WERI-Rb-1 (cell line): ENCODE results near the gene XPO5.
"Not testable (repeated sequence)": the region's sequence is repeated elsewhere in the genome, so short reads cannot be mapped to it uniquely, and the experiment has no call there.

Source experiments
- DNase-seq: peaks from one replicate; pipeline ENCODE4 v3.0.0-alpha.2; 2020
- H3K27ac ChIP-seq: fragments of 250-450 bp; sonication (Bioruptor Pico); 2 replicates; pipeline ENCODE4 v1.5.1; 2020; ENCODE audit warnings: mild to moderate bottlenecking, moderate library complexity
- H3K27me3 ChIP-seq: fragments of 250-450 bp; sonication (Bioruptor Pico); 2 replicates; pipeline ENCODE4 v1.5.1; 2021; ENCODE audit warnings: mild to moderate bottlenecking, low read depth, moderate library complexity; ENCODE audit not compliant: insufficient read depth, severe bottlenecking
- H3K36me3 ChIP-seq: fragments of 250-450 bp; sonication (Bioruptor Pico); 2 replicates; pipeline ENCODE4 v1.5.1; 2020; ENCODE audit warnings: mild to moderate bottlenecking, moderate library complexity
- H3K4me3 ChIP-seq: 2 replicates; pipeline ENCODE4 v1.5.1; 2011; ENCODE audit warnings: low read depth, mild to moderate bottlenecking, control low read depth, low read length
- H3K9me3 ChIP-seq: fragments of 250-450 bp; sonication (Bioruptor Pico); 2 replicates; pipeline ENCODE4 v1.5.1; 2021; ENCODE audit warnings: mild to moderate bottlenecking, moderate library complexity; ENCODE audit not compliant: severe bottlenecking
- TF ChIP-seq, protein P1 (sequence below): IDR thresholded peaks from 2 replicates; pipeline ENCODE4 v1.5.1; 2011; ENCODE audit warnings: low read depth, mild to moderate bottlenecking, control low read depth, inconsistent platforms, low read length

The XPO5 gene

GRCh38 chr6:43600595-43600994 is 24.8 kb upstream of the XPO5 start:
- H3K36me3 ChIP-seq, result peaks cover 89% of the 10 kb centered on the region
- H3K9me3 ChIP-seq, result no peaks in the 10 kb centered on the region
- H3K4me3 ChIP-seq, result no peak overlapping the region
- H3K27ac ChIP-seq, result no peak overlapping the region
- DNase-seq, result no peak
- TF ChIP-seq, protein P1, sequence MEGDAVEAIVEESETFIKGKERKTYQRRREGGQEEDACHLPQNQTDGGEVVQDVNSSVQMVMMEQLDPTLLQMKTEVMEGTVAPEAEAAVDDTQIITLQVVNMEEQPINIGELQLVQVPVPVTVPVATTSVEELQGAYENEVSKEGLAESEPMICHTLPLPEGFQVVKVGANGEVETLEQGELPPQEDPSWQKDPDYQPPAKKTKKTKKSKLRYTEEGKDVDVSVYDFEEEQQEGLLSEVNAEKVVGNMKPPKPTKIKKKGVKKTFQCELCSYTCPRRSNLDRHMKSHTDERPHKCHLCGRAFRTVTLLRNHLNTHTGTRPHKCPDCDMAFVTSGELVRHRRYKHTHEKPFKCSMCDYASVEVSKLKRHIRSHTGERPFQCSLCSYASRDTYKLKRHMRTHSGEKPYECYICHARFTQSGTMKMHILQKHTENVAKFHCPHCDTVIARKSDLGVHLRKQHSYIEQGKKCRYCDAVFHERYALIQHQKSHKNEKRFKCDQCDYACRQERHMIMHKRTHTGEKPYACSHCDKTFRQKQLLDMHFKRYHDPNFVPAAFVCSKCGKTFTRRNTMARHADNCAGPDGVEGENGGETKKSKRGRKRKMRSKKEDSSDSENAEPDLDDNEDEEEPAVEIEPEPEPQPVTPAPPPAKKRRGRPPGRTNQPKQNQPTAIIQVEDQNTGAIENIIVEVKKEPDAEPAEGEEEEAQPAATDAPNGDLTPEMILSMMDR, result no peak
- no peaks in the 10 kb centered on the region for H3K27me3 ChIP-seq

- Histone ChIP-seq H3K36me3 (peaks cover 81% of the 10 kb centered on the region), H3K27me3 (no peaks in the 10 kb centered on the region), H3K27ac (no peak overlapping the region), H3K4me3 (no peak overlapping the region), H3K9me3 (no peaks in the 10 kb centered on the region)
- no peak for DNase-seq
- TF ChIP-seq, protein P1, result no peak
Observed at GRCh38 chr6:43593938-43594337, 18.1 kb upstream of the XPO5 start.

GRCh38 chr6:43589564-43589963 is 13.7 kb upstream of the XPO5 start:
- not testable (repeated sequence) for H3K9me3 ChIP-seq, H3K4me3 ChIP-seq, H3K27me3 ChIP-seq, DNase-seq, H3K27ac ChIP-seq
- H3K36me3 ChIP-seq, result peaks cover 94% of the 10 kb centered on the region

GRCh38 chr6:43588194-43588593 is 12.4 kb upstream of the XPO5 start:
- no peak overlapping the region for H3K4me3 ChIP-seq
- H3K36me3 ChIP-seq, result peaks cover 95% of the 10 kb centered on the region
- no peaks in the 10 kb centered on the region for H3K9me3 ChIP-seq
- no peak for DNase-seq
- TF ChIP-seq, protein P1, result no peak
- no peaks in the 10 kb centered on the region for H3K27me3 ChIP-seq
- no peak overlapping the region for H3K27ac ChIP-seq

DNA sequence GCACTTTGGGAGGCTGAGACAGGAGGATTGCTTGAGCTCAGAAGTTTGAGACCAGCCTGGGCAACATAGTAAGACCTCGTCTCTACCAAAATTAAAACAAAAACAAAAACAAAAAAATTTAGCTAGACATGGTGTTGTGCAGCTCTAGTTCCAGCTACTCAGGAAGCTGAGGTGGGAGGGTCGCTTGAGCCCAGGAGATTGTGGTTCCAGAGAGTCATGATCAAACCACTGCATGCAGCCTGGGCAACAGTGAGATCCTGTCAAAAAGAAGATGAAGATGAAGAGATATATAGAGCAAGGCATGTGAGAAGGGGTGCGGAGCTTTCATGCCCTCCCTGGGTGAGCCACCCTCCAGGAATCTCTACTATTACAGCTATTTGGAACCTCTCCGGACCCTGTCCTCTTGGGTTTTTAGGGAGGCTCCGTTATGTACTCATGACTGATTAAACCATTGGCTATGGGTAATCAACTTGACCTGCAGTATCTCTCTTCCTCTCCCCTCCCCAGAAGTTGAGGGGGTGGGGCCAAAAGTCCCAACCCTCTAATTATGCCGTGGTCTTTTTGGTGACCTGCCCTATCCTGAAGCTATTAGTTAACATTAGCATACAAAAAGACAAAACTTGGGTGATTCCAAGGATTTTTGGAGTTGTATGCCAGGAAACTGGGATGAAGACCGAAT is 9.2 kb upstream of the XPO5 start:
- Histone ChIP-seq H3K27me3 (no peaks in the 10 kb centered on the region), H3K4me3 (no peak overlapping the region), H3K27ac (no peak overlapping the region), H3K36me3 (peaks cover 84% of the 10 kb centered on the region), H3K9me3 (no peaks in the 10 kb centered on the region)
- no peak for DNase-seq
- TF ChIP-seq, protein P1, result no peak

- H3K27ac ChIP-seq, result no peak overlapping the region
- no peaks in the 10 kb centered on the region for H3K27me3 ChIP-seq
- TF ChIP-seq, protein P1, result no peak
- no peak for DNase-seq
- peaks cover 80% of the 10 kb centered on the region for H3K36me3 ChIP-seq
- no peaks in the 10 kb centered on the region for H3K9me3 ChIP-seq
- H3K4me3 ChIP-seq, result no peak overlapping the region
Observed at GRCh38 chr6:43582911-43583310, 7.1 kb upstream of the XPO5 start.
